CD4-positive, alpha-beta memory T cell (primary cell): ENCODE data around the gene CMBL. TPM values are rescaled to one million over a fixed set of nuclear protein-coding genes. Genes with fewer than 3 reads are reported as not detected.

Source experiments
- CTCF ChIA-PET: fragments of 350-600 bp; sonication (Branson Sonifier 250); formaldehyde crosslinking; loops from one replicate; lab custom pipeline; 2021; ENCODE audit warnings: inconsistent platforms; ENCODE audit not compliant: partially characterized antibody; lab: Charles Lee
- POLR2A ChIA-PET: fragments of 350-600 bp; sonication (Branson Sonifier 250); formaldehyde crosslinking; loops from one replicate; lab custom pipeline; 2021; ENCODE audit not compliant: partially characterized antibody; lab: Charles Lee
- DNase-seq, 5 donors: peaks; one replicate each; pipeline versions ENCODE4 v3.0.0 to v3.0.0-alpha.2; 2020 to 2022; ENCODE audit warnings: mixed read lengths in 1 of 5
- H3K27ac ChIP-seq: one replicate; pipeline ENCODE4 v1.7.0; 2013; ENCODE audit warnings: low read depth, low read length
- H3K27me3 ChIP-seq: 2 replicates; pipeline ENCODE4 v1.7.0; 2013; ENCODE audit warnings: mild to moderate bottlenecking, low read length, moderate library complexity; ENCODE audit not compliant: insufficient read depth
- H3K36me3 ChIP-seq: 2 replicates; pipeline ENCODE4 v1.7.0; 2013; ENCODE audit warnings: mild to moderate bottlenecking, low read length, moderate library complexity; ENCODE audit not compliant: insufficient read depth
- H3K4me1 ChIP-seq: 2 replicates; pipeline ENCODE4 v1.7.0; 2013; ENCODE audit warnings: mild to moderate bottlenecking, low read length, moderate library complexity; ENCODE audit not compliant: insufficient read depth
- H3K4me3 ChIP-seq, 2 donors: one replicate each; pipeline ENCODE4 v1.7.0; 2013; ENCODE audit warnings: low read length in 2 of 2, mild to moderate bottlenecking in 1 of 2
- H3K9me3 ChIP-seq, 2 donors: one replicate each; pipeline ENCODE4 v1.7.0; 2013; ENCODE audit warnings: low read length in 2 of 2, control low read depth in 1 of 2; ENCODE audit not compliant: control insufficient read depth in 1 of 2
- H3K27ac Mint-ChIP-seq, 7 donors: one replicate each; pipeline ENCODE4 v1.8.0; 2020 to 2021; ENCODE audit warnings: mixed read lengths in 7 of 7, mild to moderate bottlenecking in 6 of 7, inconsistent platforms in 3 of 7, moderate library complexity in 3 of 7
- H3K27me3 Mint-ChIP-seq, 2 donors: one replicate each; pipeline ENCODE4 v1.8.0; 2020 to 2021; ENCODE audit warnings: mixed read lengths in 2 of 2
- H3K36me3 Mint-ChIP-seq, 2 donors: one replicate each; pipeline ENCODE4 v1.8.0; 2020 to 2021; ENCODE audit warnings: mixed read lengths in 2 of 2, inconsistent platforms in 1 of 2, mild to moderate bottlenecking in 1 of 2
- H3K4me1 Mint-ChIP-seq, 4 donors: one replicate each; pipeline ENCODE4 v1.8.0; 2020 to 2021; ENCODE audit warnings: mixed read lengths in 4 of 4, mild to moderate bottlenecking in 1 of 4
- H3K4me3 Mint-ChIP-seq, 8 donors: one replicate each; pipeline ENCODE4 v1.8.0; 2020 to 2021; ENCODE audit warnings: mixed read lengths in 8 of 8, mild to moderate bottlenecking in 7 of 8, moderate library complexity in 6 of 8, inconsistent platforms in 3 of 8
- H3K9me3 Mint-ChIP-seq, 8 donors: one replicate each; pipeline ENCODE4 v1.8.0; 2020 to 2021; ENCODE audit warnings: mixed read lengths in 8 of 8, mild to moderate bottlenecking in 5 of 8, inconsistent platforms in 3 of 8, moderate library complexity in 1 of 8
- intact Hi-C: fragments of 100-400 bp; cut with micrococcal nuclease; formaldehyde crosslinking; loops from one replicate; pipeline ENCODE4 v1.15.1; 2023
- polyA plus RNA-seq, 2 donors: library from polyadenylated mRNA; unstranded; fragments of 300-500 nt; fragmentation: Illumina TruSeq; gene quantifications; one replicate each; pipeline ENCODE4 v1.2.3, GENCODE V29; 2021
- total RNA-seq, 2 experiments: library from RNA; stranded (reverse); gene quantifications; one replicate each; pipeline ENCODE4 v1.2.3, GENCODE V29; 2021

Gene CMBL
- total and polyA plus RNA-seq, 4 experiments from 2014 or later, result 0.33 to 1.9 (median 1.5) TPM; not detected in 1

GRCh38 chr5:10328323-10328722, 20.6 kb upstream of the CMBL start:
- Mint-ChIP-seq H3K9me3 (no peaks in the 10 kb centered on the region), H3K4me3 (no peak overlapping the region), H3K36me3 (no peaks in the 10 kb centered on the region), H3K27ac (no peak overlapping the region), H3K4me1 (peaks cover under 1 to 3% (median 3%) of the 10 kb centered on the region in 4 donors), H3K27me3 (peaks cover 17 to 25% of the 10 kb centered on the region in 2 donors)
- intact Hi-C loops, result no loop called here
- no peak overlapping the region for H3K4me3 ChIP-seq
- peaks cover 4% of the 10 kb centered on the region for H3K4me1 ChIP-seq
- H3K36me3 ChIP-seq, result no peaks in the 10 kb centered on the region
- ChIA-PET POLR2A (no interaction called here), CTCF (interaction anchor here (1.7 kb wide), 1 partner anchor 44 kb away, joined by 5 read pairs; no protein-coding TSS in a partner anchor)
- H3K9me3 ChIP-seq, result no peaks in the 10 kb centered on the region
- no peak for DNase-seq
- H3K27ac ChIP-seq, result no peak overlapping the region
- peaks cover 4% of the 10 kb centered on the region for H3K27me3 ChIP-seq

GRCh38 chr5:10324518-10325370, 17.0 kb upstream of the CMBL start:
- H3K9me3 Mint-ChIP-seq, result no peaks in the 10 kb centered on the region
- Histone ChIP-seq H3K9me3 (no peaks in the 10 kb centered on the region), H3K4me3 (no peak overlapping the region), H3K4me1 (no peaks in the 10 kb centered on the region), H3K27me3 (no peaks in the 10 kb centered on the region), H3K27ac (no peak overlapping the region), H3K36me3 (no peaks in the 10 kb centered on the region)
- H3K4me1 Mint-ChIP-seq, result no peaks in the 10 kb centered on the region
- CTCF ChIA-PET, result interaction anchor here (1.6 kb wide), 1 partner anchor 41 kb away, joined by 3 read pairs; no protein-coding TSS in a partner anchor
- no peak overlapping the region for H3K27ac Mint-ChIP-seq
- H3K27me3 Mint-ChIP-seq, result peaks cover 0 to 1% of the 10 kb centered on the region in 2 donors
- DNase-seq, result no peak
- intact Hi-C loops, result no loop called here
- H3K4me3 Mint-ChIP-seq, result no peak overlapping the region
- POLR2A ChIA-PET, result no interaction called here
- no peaks in the 10 kb centered on the region for H3K36me3 Mint-ChIP-seq

GRCh38 chr5:10323588-10324488, 16.1 kb upstream of the CMBL start:
- H3K9me3 ChIP-seq, result no peaks in the 10 kb centered on the region
- CTCF ChIA-PET, result interaction anchor here (1.6 kb wide), 1 partner anchor 40 kb away, joined by 3 read pairs; no protein-coding TSS in a partner anchor

GRCh38 chr5:10321882-10322281, 14.2 kb upstream of the CMBL start:
- no peaks in the 10 kb centered on the region for H3K27me3 ChIP-seq
- intact Hi-C loops, result no loop called here
- no peak overlapping the region for H3K4me3 Mint-ChIP-seq
- H3K27ac ChIP-seq, result no peak overlapping the region
- no peaks in the 10 kb centered on the region for H3K36me3 ChIP-seq
- POLR2A ChIA-PET, result no interaction called here
- CTCF ChIA-PET, result no interaction called here
- H3K4me3 ChIP-seq, result no peak overlapping the region
- H3K27me3 Mint-ChIP-seq, result peaks cover 0 to 1% of the 10 kb centered on the region in 2 donors
- no peaks in the 10 kb centered on the region for H3K4me1 ChIP-seq
- no peaks in the 10 kb centered on the region for H3K9me3 ChIP-seq
- no peaks in the 10 kb centered on the region for H3K4me1 Mint-ChIP-seq
- H3K9me3 Mint-ChIP-seq, result no peaks in the 10 kb centered on the region
- no peak for DNase-seq
- H3K27ac Mint-ChIP-seq, result no peak overlapping the region
- H3K36me3 Mint-ChIP-seq, result no peaks in the 10 kb centered on the region

More at GRCh38 chr5:10323588-10324488, 16.1 kb upstream of the CMBL start:
- intact Hi-C loops, result no loop called here
- Mint-ChIP-seq H3K4me3 (no peak overlapping the region), H3K36me3 (no peaks in the 10 kb centered on the region), H3K27ac (no peak overlapping the region), H3K27me3 (peaks cover 0 to 1% of the 10 kb centered on the region in 2 donors), H3K9me3 (no peaks in the 10 kb centered on the region), H3K4me1 (no peaks in the 10 kb centered on the region)
- Histone ChIP-seq H3K27me3 (no peaks in the 10 kb centered on the region), H3K4me3 (no peak overlapping the region), H3K4me1 (no peaks in the 10 kb centered on the region), H3K36me3 (no peaks in the 10 kb centered on the region), H3K27ac (no peak overlapping the region)
- DNase-seq, result no peak
- POLR2A ChIA-PET, result no interaction called here

- Mint-ChIP-seq H3K9me3 (no peaks in the 10 kb centered on the region), H3K27me3 (peaks cover 1% of the 10 kb centered on the region in 2 donors), H3K4me1 (no peaks in the 10 kb centered on the region), H3K4me3 (no peak overlapping the region), H3K27ac (no peak overlapping the region), H3K36me3 (no peaks in the 10 kb centered on the region)
- no peaks in the 10 kb centered on the region for H3K9me3 ChIP-seq
- no peaks in the 10 kb centered on the region for H3K4me1 ChIP-seq
- no peaks in the 10 kb centered on the region for H3K27me3 ChIP-seq
- H3K36me3 ChIP-seq, result no peaks in the 10 kb centered on the region
- H3K4me3 ChIP-seq, result no peak overlapping the region
- intact Hi-C loops, result no loop called here
- no peak overlapping the region for H3K27ac ChIP-seq
- POLR2A ChIA-PET, result no interaction called here
- CTCF ChIA-PET, result interaction anchor here (1.5 kb wide), 1 partner anchor 306 kb away, joined by 5 read pairs; no protein-coding TSS in a partner anchor
- DNase-seq, result no peak
Observed at GRCh38 chr5:10320793-10321192, 13.1 kb upstream of the CMBL start.

- no peak overlapping the region for H3K27ac Mint-ChIP-seq
- H3K4me1 ChIP-seq, result no peaks in the 10 kb centered on the region
- intact Hi-C loops, result no loop called here
- ChIA-PET CTCF (no interaction called here), POLR2A (no interaction called here)
- no peaks in the 10 kb centered on the region for H3K4me1 Mint-ChIP-seq
- no peaks in the 10 kb centered on the region for H3K9me3 Mint-ChIP-seq
- H3K36me3 ChIP-seq, result no peaks in the 10 kb centered on the region
- H3K36me3 Mint-ChIP-seq, result no peaks in the 10 kb centered on the region
- H3K27me3 ChIP-seq, result no peaks in the 10 kb centered on the region
- peaks cover 1% of the 10 kb centered on the region in 2 donors for H3K27me3 Mint-ChIP-seq
- H3K9me3 ChIP-seq, result no peaks in the 10 kb centered on the region
- H3K4me3 Mint-ChIP-seq, result no peak overlapping the region
- no peak overlapping the region for H3K27ac ChIP-seq
- no peak overlapping the region for H3K4me3 ChIP-seq
- no peak for DNase-seq
Observed at GRCh38 chr5:10319202-10319851, 11.6 kb upstream of the CMBL start.
